Pons (tissue), 1 donor: ENCODE results near the gene GPX8.

ENCODE experiments used
- DNase-seq: peaks from one replicate; pipeline ENCODE4 v3.0.0-alpha.2; 2016; ENCODE audit warnings: low spot score

Gene GPX8

DNA sequence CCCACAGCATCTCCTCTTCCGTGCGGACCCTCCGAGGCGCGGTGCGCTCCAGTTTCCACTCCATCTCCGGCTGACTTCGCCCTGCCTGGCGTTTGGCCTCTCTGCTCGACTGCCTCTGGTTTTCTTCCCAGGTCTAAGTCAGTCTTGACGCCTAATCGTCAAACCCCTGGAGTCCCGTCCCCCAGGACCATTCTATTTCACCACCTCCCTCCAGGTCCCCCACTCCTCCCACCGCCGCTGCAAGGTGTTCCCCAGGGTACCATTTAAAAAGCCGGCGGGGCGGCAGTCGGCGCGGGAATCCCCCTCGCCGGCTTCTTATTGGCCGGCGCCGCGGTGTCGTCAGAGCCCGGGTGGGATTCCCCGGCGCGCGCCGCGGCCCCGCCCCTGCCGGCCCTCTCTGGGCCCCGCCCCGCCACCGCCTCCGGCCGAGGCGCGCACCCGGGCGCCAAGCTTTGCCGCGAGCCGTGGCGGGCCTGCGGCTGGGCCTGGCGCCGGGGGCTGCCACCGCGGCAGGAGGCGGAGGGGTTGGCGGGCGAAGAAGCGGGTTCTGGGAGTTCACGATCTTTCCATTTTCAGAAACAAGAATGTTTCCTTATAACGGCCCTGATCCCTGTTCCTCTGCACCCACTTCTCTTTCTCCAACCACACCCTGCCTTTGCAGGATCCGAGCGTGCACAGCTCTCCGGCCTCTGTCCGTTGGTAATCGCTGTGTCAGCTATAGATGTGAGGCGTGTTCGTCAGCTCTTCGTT, 13.1 kb downstream of the GPX8 start, which contains the start of gene CDC20B:
Gene CDC20B, minus strand, starts transcription at position 241 of the 750 bp plus-strand sequence. Its CDS starts 177 bp downstream, at position 64.
- DNase-seq: peak; percentile 25

DNA sequence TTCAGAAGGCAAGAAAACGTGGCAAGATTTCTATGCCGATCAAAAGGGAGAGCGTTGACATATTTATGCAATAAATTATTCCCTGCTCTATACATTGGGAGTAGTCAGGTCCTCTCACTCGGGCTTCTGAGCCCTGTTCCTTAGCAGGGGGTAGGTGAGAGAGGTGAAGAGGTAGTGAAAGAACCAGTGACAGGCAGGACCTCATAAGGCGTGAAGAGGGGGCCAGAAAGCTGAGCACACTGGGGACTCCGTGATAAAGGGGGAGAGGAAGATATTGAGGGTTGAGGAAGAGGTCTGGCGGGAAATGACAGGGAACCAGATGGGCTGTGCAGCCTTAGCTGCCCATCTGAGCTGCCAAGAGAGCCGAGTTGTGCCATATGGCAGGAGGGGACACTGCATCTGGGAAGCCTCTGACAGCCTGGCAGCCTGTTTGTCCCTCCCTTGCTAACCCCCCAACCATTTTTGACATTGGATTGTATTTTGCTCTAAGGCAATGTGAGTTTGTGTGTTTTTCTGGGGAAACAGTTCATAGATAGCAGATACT, 13.8 kb downstream of the GPX8 start:
- no peak for DNase-seq

DNA sequence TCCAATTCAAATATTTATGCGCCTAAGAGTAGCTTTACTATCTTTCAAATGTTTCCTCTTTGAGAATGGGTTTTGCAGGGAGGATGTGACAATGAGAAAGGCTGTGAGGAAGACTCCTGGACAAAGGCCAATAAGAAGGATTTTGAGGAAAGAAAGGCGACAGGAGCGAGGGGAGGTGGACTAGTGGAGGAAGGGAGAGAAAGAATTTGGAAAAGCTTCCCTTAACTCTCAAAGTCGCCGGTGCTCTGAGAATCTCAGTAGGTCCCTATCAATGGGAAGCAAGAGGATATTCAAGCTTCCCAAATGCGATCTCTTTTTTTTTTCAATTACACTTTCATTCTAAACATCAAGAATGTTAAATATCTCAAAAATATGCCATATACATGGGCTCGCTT, 15.8 kb downstream of the GPX8 start:
- no peak for DNase-seq

DNA sequence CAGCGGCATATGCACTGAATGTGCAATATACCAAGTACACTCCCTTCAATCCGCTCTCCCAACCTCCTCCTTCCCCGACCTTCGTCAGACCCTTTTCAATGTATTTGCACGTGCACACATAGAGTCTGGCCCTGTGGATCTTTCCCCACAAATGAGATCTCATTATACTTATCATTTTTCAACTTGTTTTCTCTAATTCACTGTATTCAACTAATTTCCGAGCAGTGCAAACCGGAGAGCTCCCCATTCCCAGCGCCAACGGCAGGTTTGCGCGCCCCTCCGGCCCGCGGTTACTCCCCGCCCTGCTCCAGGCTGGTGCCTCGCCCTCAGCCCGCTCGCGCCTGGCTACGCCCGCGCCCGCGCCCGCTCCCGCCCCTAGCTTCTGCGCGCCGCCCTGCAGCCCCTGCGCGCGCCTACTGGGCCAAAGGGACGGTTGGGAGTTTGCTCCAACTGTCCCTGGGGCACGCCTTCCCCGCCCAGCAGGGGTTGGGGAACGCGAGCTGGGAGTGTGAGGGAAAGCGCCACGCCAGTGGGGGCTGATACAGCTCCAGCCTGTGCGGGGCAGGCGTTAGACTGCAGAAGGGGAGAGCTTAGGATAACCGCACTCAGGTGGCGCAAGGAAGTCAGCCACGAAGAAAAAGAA, 16.3 kb downstream of the GPX8 start:
- no peak for DNase-seq

DNA sequence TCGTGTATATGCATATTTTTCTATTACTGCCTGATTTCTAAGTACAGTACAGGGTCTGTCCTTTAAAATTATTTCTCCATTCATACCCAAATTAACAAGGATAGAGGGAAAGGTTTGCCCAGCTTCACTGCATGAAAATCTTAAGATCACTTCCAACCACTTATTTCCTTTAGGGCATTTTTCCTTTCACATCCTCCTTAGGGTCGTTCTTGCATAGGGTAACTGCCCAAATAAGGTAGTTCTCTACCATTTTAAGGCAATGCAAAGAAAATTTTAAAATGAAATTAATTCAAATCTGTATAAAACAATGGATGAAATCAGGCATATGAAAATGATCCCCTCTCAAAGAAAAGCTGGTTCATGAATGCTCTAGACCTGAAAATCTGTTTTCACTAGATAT, 17.1 kb downstream of the GPX8 start:
- DNase-seq: no peak

DNA sequence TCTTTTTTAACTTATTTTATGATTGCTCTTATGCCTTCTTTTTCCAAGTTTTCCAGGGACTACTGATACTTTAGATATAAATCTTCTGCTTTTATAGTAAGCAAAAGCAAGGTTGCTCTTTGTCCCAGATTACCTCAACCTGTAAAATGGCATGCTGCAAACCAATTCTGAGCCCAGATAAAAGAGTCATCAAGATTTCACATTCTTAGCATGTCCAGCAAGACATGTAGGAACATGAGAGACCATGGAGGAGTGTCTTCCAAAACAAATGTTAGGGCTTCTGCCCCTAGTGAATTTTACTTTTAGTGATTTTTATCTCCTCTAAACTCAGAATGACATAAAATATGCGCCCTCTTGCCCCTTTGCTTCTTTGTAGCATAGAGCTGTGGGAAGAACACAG, 20.0 kb downstream of the GPX8 start:
- DNase-seq: no peak

DNA sequence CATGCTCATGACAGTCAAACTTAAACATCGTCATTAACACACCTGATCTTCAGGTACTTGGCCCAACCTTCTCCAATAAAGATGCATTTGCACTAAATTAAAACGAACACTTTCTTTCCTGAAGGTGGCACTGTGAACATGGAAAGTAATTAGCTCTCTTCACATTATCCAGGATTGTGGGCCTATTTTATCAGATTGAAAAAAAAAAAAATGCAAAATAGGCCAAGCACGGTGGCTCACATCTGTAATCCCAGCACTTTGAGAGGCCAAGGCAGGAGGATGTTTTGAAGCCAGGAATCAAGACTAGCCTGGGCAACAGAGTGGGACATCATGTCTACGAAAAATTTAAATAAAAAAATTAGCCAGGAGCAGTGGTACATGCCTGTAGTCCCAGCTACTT, 27.4 kb downstream of the GPX8 start:
- no peak for DNase-seq

DNA sequence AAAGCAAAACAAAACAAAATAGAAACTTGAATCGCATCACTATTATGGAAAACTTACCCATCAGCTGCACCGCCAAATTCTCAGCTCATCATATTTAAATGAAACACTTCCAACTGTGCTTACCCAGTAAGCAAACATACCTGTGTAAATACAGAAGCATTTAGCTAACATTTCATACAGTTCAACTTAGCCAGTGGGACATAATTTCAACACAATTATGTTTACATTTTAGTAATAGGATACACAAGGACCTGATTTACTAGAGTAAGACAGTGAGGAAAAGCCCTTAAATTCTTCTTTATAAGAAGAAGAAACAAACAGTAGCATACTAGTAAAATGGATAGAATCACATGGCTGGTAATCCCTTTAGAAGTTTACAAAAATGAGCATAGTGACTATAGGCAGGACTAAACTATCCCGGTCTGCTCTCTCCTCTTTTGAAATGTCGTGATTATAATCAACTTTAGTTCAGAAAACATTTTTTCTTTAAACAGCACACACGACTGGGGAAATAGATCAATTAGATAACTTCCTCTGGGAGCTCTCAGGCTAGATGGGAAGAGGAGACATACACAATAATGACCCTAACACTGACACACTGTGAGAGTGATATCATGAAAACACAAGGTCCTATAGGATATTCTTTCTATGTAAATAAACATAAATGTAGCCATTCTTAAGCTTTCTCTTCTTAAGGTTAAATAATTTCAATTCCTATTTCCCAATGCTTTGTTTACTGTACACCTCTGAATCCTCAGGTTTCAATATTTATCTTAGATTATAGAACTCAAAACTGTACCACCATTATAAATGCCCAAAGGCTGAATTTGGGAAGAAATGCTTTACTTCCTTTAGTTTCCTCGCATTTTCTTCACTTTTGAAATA, 28.9 kb downstream of the GPX8 start:
- no peak for DNase-seq

DNA sequence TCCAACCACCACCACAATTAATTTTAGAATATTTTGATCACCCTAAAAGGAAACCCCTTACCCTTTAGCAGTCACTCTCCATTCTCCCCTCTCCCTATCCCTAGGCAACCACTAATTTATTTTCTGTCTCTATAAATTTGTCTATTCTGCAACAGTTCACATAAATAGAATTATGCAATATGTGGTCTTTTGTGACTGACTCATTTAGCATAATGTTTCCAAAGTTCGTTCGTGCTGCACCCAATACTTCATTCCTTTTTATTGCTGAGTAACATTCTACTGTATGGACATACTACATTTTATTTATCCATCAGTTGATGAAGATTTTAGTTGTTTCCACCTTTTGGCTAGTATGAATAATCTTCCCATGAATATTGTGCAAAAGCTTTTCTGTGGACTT, 31.2 kb downstream of the GPX8 start:
- no peak for DNase-seq

DNA sequence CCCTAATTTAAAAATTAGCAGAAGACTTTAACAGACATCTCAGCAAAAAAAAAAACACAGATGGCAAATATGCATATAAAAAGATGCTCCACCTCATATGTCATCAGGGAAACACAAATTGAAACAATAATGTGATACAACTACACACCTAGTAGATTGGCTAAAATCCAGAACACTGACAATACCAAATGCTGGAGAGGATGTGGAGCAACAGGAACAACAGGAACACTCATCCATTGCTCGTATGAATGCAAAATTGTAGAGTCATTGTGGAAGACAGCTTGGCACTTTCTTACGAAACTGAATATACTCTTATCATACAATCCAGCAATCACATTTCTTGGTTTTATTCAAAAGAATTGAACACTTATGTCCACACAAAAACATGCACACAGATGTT, 45.0 kb downstream of the GPX8 start:
- DNase-seq: no peak

DNA sequence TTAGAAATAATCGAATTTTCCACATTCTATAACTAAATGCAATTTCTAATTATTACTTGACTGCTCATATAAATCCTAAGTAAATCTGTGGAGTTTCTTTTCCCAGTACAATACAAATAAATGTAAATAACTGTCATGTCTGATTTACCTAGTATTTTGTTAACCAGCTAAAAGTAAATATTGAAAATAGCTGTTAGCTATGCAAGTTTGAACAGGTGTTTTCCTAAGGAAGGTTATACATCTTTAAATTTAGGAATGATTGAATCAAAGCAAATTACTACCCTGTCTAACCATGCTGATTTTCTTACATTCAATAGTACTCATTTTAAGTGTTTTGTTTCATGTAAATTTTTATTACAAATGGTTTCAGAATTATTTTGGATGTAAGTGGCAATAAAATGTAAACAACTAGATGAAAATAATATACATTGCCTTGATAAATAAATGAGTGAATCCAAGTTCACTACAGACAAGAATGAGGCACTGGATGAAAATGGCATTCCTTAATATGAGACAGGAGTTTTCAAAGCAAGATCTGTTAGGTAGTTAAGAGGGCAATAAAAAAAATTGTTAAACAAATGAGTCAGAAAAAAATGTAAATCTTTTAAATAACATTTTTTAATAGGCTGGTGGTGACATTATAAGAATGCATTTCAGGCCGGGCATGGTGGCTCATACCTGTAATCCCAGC, 51.4 kb downstream of the GPX8 start:
- no peak for DNase-seq
